MCF 10A (cell line): ENCODE results near the gene MYO1E. TPM values are rescaled to one million over a fixed set of nuclear protein-coding genes. Genes with fewer than 3 reads are reported as not detected.
"Not testable (repeated sequence)": the region's sequence is repeated elsewhere in the genome, so short reads cannot be mapped to it uniquely, and the experiment has no call there.

ENCODE experiments used
- BruUV-seq: library from RNA; stranded (reverse); fragments of 400-500 nt; replicated peaks from 2 replicates; lab custom pipeline; 2021; lab: Mats Ljungman, UMichigan
- CTCF ChIA-PET: fragments of 300-600 bp; sonication (Branson Sonifier 250); formaldehyde crosslinking; extraction: SDS; loops from one replicate; lab custom pipeline; 2021; ENCODE audit warnings: antibody characterized with exemption, inconsistent platforms; lab: Yijun Ruan, JAX
- POLR2A ChIA-PET: fragments of 300-600, 350-650 bp; sonication (Branson Sonifier 250); formaldehyde crosslinking; extraction: SDS; loops from one replicate; lab custom pipeline; 2020; ENCODE audit warnings: antibody characterized with exemption, inconsistent platforms; lab: Yijun Ruan, JAX
- DNase-seq: peaks from one replicate; pipeline ENCODE4 v3.0.0-alpha.2; 2018; ENCODE audit not compliant: unreplicated experiment
- H3K27ac Mint-ChIP-seq: one replicate; pipeline ENCODE4 v1.8.0; 2022; ENCODE audit warnings: mild to moderate bottlenecking, low read depth, mixed read lengths; ENCODE audit not compliant: unreplicated experiment
- H3K27me3 Mint-ChIP-seq: one replicate; pipeline ENCODE4 v1.8.0; 2022; ENCODE audit warnings: mixed read lengths; ENCODE audit not compliant: insufficient read depth, unreplicated experiment
- H3K36me3 Mint-ChIP-seq: one replicate; pipeline ENCODE4 v1.8.0; 2022; ENCODE audit warnings: mild to moderate bottlenecking, moderate library complexity, mixed read lengths; ENCODE audit not compliant: insufficient read depth, unreplicated experiment
- H3K4me1 Mint-ChIP-seq: one replicate; pipeline ENCODE4 v1.8.0; 2022; ENCODE audit warnings: mixed read lengths; ENCODE audit not compliant: insufficient read depth, unreplicated experiment
- H3K4me3 Mint-ChIP-seq: one replicate; pipeline ENCODE4 v1.8.0; 2022; ENCODE audit warnings: mild to moderate bottlenecking, moderate library complexity, mixed read lengths; ENCODE audit not compliant: unreplicated experiment
- H3K9me3 Mint-ChIP-seq: one replicate; pipeline ENCODE4 v1.8.0; 2022; ENCODE audit warnings: mixed read lengths; ENCODE audit not compliant: unreplicated experiment
- intact Hi-C: fragments of 100-400 bp; cut with micrococcal nuclease; formaldehyde crosslinking; loops from 2 replicates; pipeline ENCODE4 v1.14.1; 2022
- total RNA-seq: library from RNA; stranded (reverse); gene quantifications from 2 replicates; pipeline ENCODE4 v1.2.3, GENCODE V29; 2022
- TF ChIP-seq, protein P1 (sequence below): fragments of 200-600 bp; IDR thresholded peaks from one replicate; pipeline ENCODE4 v1.8.0; 2022; ENCODE audit warnings: antibody characterized with exemption, mild to moderate bottlenecking; ENCODE audit not compliant: unreplicated experiment

MYO1E gene
- total RNA-seq, 1 experiment from 2014 or later = 121 TPM

DNA sequence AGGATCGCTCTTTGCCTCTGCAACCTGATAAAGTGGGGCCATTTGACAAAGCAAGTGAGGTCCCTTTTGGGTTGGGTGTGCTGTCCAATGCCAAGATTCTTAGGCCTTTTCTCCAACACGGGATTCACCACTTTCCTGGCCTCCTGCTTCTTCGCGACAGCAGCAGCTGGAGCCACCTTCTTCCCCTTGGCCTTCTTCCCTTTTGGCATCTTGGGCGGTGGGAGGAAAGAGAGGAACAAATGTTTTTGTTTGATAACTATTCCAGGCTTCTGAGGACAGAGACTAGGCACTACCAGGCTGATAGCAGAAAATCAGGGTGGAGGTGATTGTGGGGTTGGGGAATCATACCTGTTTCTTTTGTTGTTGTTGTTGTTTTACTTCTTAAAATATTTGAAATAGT lies 35.3 kb upstream of the MYO1E start:
- ChIA-PET CTCF (no interaction called here), POLR2A (no interaction called here)
- Mint-ChIP-seq H3K4me3 (no peak overlapping the region), H3K36me3 (peaks cover 6% of the 10 kb centered on the region), H3K9me3 (no peaks in the 10 kb centered on the region), H3K27me3 (no peaks in the 10 kb centered on the region), H3K4me1 (no peaks in the 10 kb centered on the region), H3K27ac (no peak overlapping the region)
- DNase-seq = no peak
- intact Hi-C loops = no loop called here
- no TSS peak for BruUV-seq
- TF ChIP-seq, protein P1, sequence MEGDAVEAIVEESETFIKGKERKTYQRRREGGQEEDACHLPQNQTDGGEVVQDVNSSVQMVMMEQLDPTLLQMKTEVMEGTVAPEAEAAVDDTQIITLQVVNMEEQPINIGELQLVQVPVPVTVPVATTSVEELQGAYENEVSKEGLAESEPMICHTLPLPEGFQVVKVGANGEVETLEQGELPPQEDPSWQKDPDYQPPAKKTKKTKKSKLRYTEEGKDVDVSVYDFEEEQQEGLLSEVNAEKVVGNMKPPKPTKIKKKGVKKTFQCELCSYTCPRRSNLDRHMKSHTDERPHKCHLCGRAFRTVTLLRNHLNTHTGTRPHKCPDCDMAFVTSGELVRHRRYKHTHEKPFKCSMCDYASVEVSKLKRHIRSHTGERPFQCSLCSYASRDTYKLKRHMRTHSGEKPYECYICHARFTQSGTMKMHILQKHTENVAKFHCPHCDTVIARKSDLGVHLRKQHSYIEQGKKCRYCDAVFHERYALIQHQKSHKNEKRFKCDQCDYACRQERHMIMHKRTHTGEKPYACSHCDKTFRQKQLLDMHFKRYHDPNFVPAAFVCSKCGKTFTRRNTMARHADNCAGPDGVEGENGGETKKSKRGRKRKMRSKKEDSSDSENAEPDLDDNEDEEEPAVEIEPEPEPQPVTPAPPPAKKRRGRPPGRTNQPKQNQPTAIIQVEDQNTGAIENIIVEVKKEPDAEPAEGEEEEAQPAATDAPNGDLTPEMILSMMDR = no peak

DNA sequence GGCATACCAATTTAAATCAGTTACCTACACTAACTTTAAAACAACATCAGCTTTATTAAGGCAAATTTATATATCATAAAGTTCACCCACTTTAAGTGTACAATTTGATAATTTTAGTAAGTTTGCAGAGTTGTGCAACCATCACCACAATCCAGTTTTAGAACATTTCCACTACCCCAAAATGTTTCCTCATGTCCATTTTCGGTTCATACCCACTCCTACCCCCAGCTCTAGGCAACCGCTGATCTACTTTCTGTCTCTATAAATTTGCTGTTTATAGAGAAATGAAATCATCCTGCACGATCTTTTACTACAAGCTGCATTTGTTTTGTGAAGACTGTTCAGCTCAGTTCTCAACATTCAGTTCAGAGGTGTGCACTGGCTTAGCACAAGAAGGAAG lies 33.8 kb upstream of the MYO1E start:
- ChIA-PET CTCF (no interaction called here), POLR2A (no interaction called here)
- H3K9me3 Mint-ChIP-seq = no peaks in the 10 kb centered on the region
- no peaks in the 10 kb centered on the region for H3K4me1 Mint-ChIP-seq
- no peak overlapping the region for H3K27ac Mint-ChIP-seq
- H3K27me3 Mint-ChIP-seq = no peaks in the 10 kb centered on the region
- intact Hi-C loops = no loop called here
- DNase-seq = no peak
- TF ChIP-seq, protein P1 = no peak
- H3K4me3 Mint-ChIP-seq = no peak overlapping the region
- no TSS peak for BruUV-seq
- peaks cover 6% of the 10 kb centered on the region for H3K36me3 Mint-ChIP-seq

DNA sequence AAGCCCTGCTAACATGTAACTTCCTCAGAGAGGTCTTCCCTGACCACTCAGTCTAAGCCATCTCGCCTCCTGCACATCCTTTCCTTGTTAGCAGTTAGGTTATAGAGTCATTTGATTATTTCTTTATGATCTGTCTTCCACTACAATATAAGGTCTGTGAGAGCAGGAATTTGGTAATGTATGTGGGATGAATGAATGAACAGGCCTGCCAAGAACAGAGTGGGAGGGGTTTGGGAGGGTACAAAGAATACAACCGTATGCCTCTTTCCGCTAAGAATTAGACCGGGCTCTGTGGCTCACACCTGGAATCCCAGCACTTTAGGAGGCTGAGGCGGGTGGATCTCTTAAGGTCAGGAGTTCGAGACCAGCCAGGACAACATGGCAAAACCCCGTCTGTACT lies 32.4 kb upstream of the MYO1E start:
- Mint-ChIP-seq H3K27me3 (no peaks in the 10 kb centered on the region), H3K9me3 (no peaks in the 10 kb centered on the region), H3K4me1 (peaks cover 5% of the 10 kb centered on the region), H3K27ac (no peak overlapping the region), H3K4me3 (no peak overlapping the region), H3K36me3 (peaks cover 6% of the 10 kb centered on the region)
- intact Hi-C loops = no loop called here
- no peak for DNase-seq
- POLR2A ChIA-PET = no interaction called here
- CTCF ChIA-PET = interaction anchor here (0.7 kb wide), 1 partner anchor 158 kb away, joined by 3 read pairs; no protein-coding TSS in a partner anchor
- TF ChIP-seq, protein P1 = no peak
- no TSS peak for BruUV-seq

DNA sequence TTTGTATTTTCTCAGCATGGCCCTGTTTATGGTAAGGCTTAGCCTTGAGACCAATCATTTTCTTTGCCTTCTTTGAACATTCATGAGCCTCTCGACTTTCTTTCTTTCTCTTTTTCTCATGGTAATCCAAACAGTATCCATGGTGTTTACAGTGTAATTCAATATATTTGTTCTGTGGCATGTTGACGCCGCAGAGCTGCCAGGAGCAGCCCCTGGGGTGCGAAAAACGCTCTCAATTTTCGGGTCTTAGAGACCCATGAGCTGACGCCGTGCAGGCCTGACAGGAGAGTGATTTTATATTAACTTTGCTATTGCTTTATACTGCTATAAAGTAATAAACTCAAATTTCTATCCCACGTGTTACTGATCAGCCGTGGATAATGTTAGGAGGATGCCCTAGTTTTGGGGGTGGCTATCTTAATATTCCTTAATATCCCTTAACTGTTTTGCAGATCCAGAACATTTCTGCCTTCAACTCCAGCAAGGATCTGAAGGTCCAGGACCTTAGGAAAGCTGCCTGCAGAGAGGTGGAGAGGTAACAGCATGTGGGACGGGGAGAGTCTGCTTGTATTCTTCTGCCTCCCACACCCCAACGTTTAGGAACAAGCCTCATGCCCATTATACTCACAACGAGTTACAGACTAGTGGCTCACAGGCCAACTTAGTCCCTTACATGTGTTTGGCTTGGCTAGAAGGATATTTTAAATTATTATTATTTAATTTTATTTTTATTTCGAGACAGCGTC lies 29.3 kb upstream of the MYO1E start:
- Mint-ChIP-seq H3K36me3 (peaks cover 6% of the 10 kb centered on the region), H3K9me3 (no peaks in the 10 kb centered on the region), H3K4me3 (no peak overlapping the region), H3K27ac (no peak overlapping the region), H3K4me1 (peaks cover 6% of the 10 kb centered on the region), H3K27me3 (no peaks in the 10 kb centered on the region)
- ChIA-PET POLR2A (no interaction called here), CTCF (no interaction called here)
- intact Hi-C loops = no loop called here
- no peak for DNase-seq
- BruUV-seq = no TSS peak
- TF ChIP-seq, protein P1 = no peak

DNA sequence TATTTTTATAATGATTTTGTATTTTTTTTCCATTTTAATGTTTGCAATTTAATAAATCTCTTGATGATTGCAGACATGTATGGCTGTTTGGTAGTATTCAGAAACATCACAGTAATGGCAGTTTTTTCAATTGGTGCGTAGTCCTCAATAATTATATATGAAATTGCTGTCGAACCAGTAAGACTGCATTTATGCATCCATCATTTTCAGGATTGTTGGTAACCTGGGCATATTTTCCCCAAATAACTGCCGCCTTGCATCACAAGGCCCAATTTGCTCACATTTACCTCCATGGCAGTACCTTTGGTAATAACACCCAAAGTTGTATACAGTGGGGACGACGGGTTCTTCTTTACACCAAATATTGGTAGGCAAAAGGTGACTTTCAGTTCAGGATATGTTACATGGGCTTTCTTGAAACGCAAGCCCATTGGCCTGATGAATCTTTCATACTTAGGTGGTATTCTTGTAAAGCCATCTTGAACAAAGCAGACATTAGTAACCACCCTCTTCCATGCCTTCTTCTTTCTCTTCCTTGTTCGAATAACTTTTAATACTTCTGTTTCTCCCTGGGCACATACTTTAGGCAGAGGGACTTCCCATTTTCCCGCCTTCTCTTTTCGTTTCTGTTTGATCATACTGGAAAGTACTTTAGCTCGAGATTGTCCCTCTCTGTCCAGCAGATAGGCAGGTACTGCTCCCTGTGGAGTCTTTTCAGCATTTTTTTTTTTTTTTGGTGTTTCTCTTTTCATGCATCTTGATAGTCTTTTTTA lies 28.6 kb upstream of the MYO1E start:
- POLR2A ChIA-PET, intact Hi-C loops, H3K27me3 Mint-ChIP-seq, H3K4me1 Mint-ChIP-seq, BruUV-seq, H3K36me3 Mint-ChIP-seq, H3K4me3 Mint-ChIP-seq, H3K9me3 Mint-ChIP-seq, H3K27ac Mint-ChIP-seq, CTCF ChIA-PET, DNase-seq: not testable (repeated sequence)
